HG02678 (cell line): ENCODE data around the gene LMCD1.

Source experiments
- ATAC-seq: cut with Tn5 transposase; IDR thresholded peaks from one replicate; pipeline ENCODE4 v1.9.1; 2021; ENCODE audit warnings: mild to moderate bottlenecking, moderate library complexity; ENCODE audit not compliant: unreplicated experiment

LMCD1 gene

GRCh38 chr3:8530581-8530980, 29.0 kb downstream of the LMCD1 start:
- no peak for ATAC-seq

GRCh38 chr3:8532251-8532871, 30.7 kb downstream of the LMCD1 start:
- ATAC-seq: no peak

- ATAC-seq: no peak
These were observed 34.8 kb downstream of the LMCD1 start for GRCh38 chr3:8536096-8537056.

GRCh38 chr3:8537440-8537839, 35.8 kb downstream of the LMCD1 start:
- no peak for ATAC-seq

GRCh38 chr3:8538223-8538622, 36.6 kb downstream of the LMCD1 start:
- ATAC-seq: no peak

- ATAC-seq: no peak
These were observed 37.3 kb downstream of the LMCD1 start for GRCh38 chr3:8538913-8539312.

- no peak for ATAC-seq
These were observed 37.8 kb downstream of the LMCD1 start for GRCh38 chr3:8539419-8539818.

GRCh38 chr3:8540456-8540855, 38.8 kb downstream of the LMCD1 start:
- no peak for ATAC-seq

GRCh38 chr3:8541486-8541885, 39.9 kb downstream of the LMCD1 start:
- no peak for ATAC-seq

GRCh38 chr3:8542190-8543135, 40.8 kb downstream of the LMCD1 start:
- ATAC-seq: no peak

- no peak for ATAC-seq
These were observed 45.0 kb downstream of the LMCD1 start for GRCh38 chr3:8546609-8547008.

GRCh38 chr3:8548502-8549275, 47.1 kb downstream of the LMCD1 start:
- no peak for ATAC-seq

GRCh38 chr3:8549354-8549753, 47.7 kb downstream of the LMCD1 start:
- ATAC-seq: no peak

- no peak for ATAC-seq
These were observed 49.0 kb downstream of the LMCD1 start for GRCh38 chr3:8550611-8551010.

GRCh38 chr3:8552223-8552762, 50.7 kb downstream of the LMCD1 start:
- no peak for ATAC-seq

GRCh38 chr3:8553405-8553804, 51.8 kb downstream of the LMCD1 start:
- ATAC-seq: no peak

GRCh38 chr3:8554696-8555095, 53.1 kb downstream of the LMCD1 start:
- no peak for ATAC-seq

- ATAC-seq: no peak
These were observed 53.6 kb downstream of the LMCD1 start for GRCh38 chr3:8555113-8555661.

GRCh38 chr3:8555725-8556472, 54.3 kb downstream of the LMCD1 start:
- ATAC-seq: no peak
